Epithelial cell of esophagus (primary cell): Measurements from ENCODE around the gene GTPBP1.

ENCODE experiments used
- DNase-seq: peaks from one replicate; pipeline ENCODE4 v3.0.0; 2010; ENCODE audit warnings: low read depth
- H3K4me3 ChIP-seq: 2 replicates; pipeline ENCODE4 v1.5.1; 2011; ENCODE audit warnings: mild to moderate bottlenecking, low read length, control low read depth
- CTCF ChIP-seq: IDR thresholded peaks from 2 replicates; pipeline ENCODE4 v1.5.1; 2011; ENCODE audit warnings: low read depth, mild to moderate bottlenecking, low read length, control low read depth, inconsistent platforms; ENCODE audit not compliant: insufficient read depth; ENCODE audit errors: missing control alignments

The GTPBP1 gene

GRCh38 chr22:38681582-38682335 lies 24.0 kb upstream of the GTPBP1 start, which contains the start of gene TOMM22:
Gene TOMM22 (plus strand): TSS chr22:38681957. CDS start chr22:38681979, 22 bp downstream.
- peak; percentile 91 for DNase-seq
- TF ChIP-seq CTCF: peak; percentile 13
- H3K4me3 ChIP-seq: peak within 1 kb of the TSS; percentile 99

DNA sequence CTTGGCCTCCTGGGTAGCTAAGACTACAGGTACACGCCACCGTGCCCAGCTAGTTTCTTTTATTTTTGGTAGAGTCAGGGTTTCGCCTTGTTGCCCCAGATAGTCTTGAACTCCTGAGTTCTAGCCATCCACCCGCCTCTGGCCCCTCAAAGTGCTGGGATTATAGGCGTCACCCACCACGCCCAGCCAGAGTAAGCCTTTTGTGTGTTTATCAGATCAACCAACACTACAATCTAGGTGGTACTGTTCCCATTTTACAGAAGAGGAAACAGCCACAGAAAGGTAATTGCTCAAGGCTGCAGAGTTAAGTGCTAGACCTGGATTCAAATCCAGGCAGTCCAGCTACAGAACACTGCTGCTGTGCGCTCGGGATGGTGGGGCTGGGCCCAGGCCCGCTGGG lies 20.8 kb upstream of the GTPBP1 start:
- no peak for DNase-seq
- H3K4me3 ChIP-seq: no peak overlapping the region
- TF ChIP-seq CTCF: no peak

GRCh38 chr22:38685761-38686160 lies 20.0 kb upstream of the GTPBP1 start:
- no peak for TF ChIP-seq CTCF
- no peak overlapping the region for H3K4me3 ChIP-seq
- no peak for DNase-seq

DNA sequence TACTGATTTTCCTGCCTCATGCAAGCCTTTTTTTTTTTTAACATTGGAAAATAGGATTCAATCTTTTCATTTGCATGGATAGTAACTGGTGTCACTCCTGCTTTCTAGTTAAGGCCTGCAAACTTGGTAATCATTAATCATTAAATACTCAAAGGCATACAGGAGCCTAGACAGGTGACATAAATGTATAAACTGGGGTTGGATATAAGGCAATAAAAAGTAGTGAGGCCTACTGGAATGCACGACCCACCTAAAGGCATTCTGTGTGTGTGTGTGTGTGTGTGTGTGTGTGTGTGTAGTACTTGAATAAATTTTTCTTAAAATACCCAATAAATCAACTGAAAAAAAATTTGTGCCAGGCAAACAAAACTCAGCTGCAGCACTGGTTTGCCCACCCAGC lies 16.1 kb upstream of the GTPBP1 start:
- DNase-seq: no peak
- TF ChIP-seq CTCF: no peak
- no peak overlapping the region for H3K4me3 ChIP-seq

DNA sequence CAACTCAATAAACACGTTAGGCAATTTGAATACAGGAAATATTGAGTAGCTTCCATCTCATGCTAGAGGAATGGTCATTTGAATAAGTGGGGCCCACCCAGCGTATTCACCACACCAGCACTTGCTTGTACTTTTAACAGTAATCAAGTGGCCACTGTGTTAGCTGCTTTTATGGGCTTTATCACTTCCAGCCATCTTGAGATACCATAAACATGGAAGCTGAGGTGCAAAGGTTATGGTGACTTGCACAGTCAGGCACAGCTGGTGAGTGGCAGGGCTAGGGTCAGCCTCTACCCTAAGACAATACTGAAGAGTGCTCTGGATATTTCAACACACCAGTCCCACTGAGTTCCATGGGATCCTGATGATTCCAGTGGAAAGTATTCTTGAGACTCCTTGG lies 11.7 kb upstream of the GTPBP1 start:
- H3K4me3 ChIP-seq: no peak overlapping the region
- no peak for TF ChIP-seq CTCF
- no peak for DNase-seq

DNA sequence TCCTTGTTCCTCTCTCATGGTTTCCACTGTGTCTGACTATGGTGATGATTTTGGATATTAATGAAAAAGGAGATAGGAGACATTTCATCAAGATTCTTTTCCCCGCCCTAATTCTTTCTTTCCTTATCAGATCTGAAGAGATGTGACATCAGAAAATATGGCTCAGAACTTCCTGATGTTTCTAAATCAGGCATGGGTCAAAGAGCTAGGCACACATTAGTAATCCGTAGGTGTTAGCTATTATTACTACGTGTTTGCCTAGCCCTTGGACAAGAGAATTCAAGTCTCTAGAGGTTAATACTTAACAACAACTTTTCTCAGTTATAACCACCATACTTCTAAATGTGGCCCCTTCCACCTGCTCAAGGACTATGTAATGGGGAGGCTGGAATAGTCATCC lies 10.8 kb upstream of the GTPBP1 start:
- H3K4me3 ChIP-seq: no peak overlapping the region
- TF ChIP-seq CTCF: no peak
- DNase-seq: peak; percentile 66
